ENCODE results near the gene PATJ.
"Not testable (repeated sequence)": the region's sequence is repeated elsewhere in the genome, so short reads cannot be mapped to it uniquely, and the experiment has no call there.

PATJ gene

GRCh38 chr1:62181532-62181931, 439.3 kb downstream of the PATJ start:
- no peak for DNase-seq

- not testable (repeated sequence) for DNase-seq
These were observed 439.9 kb downstream of the PATJ start for GRCh38 chr1:62182157-62182556.

DNA sequence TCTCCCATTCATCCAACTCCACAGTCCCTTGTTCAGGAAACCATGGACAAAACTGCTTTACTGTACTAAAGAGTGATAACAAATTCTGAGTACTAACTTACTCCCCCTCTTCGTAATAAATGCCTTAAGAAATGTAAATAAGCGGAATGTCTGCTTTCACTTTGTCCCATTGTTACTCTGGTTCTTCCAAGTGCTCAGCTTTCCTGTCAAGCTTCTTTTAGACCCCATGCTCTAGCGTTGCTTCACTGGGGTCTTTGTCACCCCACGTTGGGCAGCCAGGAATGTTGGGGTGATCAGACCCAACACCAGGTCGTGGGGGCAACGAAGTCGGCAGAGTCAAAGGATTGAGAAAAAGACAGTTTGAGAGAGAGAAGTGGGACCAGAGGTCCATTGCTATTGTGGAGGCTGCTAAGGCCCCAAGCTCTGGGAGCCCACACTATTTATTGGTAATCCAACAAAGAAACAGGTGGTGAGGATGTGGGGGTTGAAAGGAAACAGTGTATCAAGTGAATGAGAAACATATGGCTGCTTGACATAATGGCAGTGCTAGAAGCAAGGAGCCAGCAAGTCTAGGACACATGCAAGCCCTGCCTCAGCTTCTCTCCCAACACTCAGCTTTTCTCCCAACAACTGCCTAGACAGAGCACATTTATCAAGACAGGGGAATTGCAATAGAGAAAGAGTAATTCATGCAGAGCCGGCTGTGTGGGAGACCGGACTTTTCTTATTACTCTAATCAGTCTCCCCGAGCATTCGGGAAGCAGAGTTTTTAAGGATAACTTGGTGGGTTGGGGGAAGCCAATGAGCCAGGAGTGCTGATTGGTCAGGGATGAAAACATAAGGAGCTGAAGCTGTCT, 441.1 kb downstream of the PATJ start:
- not testable (repeated sequence) for DNase-seq

DNA sequence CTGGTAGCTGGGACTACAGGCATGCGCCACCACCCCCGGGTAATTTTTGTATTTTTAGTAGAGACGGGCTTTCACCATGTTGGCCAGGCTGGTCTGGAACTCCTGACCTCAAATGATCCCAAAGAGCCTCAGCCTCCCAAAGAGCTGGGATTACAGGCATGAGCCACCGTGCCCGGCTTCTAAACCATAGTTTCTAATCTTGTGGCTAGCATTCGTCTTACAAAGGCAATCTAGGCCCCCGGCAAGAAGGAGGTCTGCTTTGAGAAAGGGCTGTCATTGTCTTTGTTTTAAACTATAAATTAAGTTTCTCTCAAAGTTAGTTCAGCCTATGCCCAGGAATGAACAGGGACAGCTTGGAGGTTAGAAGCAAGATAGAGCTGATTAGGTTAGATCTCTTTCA, 442.1 kb downstream of the PATJ start:
- no peak for DNase-seq

DNA sequence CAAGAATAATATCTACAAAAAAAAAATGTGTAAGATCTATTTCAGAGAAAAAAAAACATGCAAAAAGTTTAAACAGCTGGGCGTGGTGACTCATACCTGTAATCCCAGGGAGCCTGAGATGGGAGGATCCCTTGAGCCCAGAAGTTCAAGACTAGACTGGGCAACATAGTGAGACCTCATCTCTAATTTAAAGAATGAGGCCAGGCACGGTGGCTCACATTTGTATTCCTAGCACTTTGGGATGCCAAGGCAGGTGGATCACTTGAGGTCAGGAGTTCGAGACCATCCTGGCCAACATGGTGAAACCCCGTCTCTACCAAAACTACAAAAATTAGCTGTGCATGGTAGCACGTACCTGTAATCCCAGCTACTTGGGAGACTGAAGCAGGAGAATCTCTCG, 443.0 kb downstream of the PATJ start:
- not testable (repeated sequence) for DNase-seq

GRCh38 chr1:62185677-62186076, 443.4 kb downstream of the PATJ start:
- no peak for DNase-seq

GRCh38 chr1:62187548-62187947, 445.3 kb downstream of the PATJ start:
- DNase-seq, result no peak

- no peak for DNase-seq
These were observed 445.8 kb downstream of the PATJ start for GRCh38 chr1:62188111-62188510.

- no peak for DNase-seq
These were observed 452.6 kb downstream of the PATJ start, which contains the start of gene L1TD1 for GRCh38 chr1:62194651-62195544. Gene L1TD1 (plus strand): TSS chr1:62194849. CDS start chr1:62206629, 11,780 bp downstream.

GRCh38 chr1:62196086-62196690, 453.9 kb downstream of the PATJ start:
- no peak for DNase-seq

DNA sequence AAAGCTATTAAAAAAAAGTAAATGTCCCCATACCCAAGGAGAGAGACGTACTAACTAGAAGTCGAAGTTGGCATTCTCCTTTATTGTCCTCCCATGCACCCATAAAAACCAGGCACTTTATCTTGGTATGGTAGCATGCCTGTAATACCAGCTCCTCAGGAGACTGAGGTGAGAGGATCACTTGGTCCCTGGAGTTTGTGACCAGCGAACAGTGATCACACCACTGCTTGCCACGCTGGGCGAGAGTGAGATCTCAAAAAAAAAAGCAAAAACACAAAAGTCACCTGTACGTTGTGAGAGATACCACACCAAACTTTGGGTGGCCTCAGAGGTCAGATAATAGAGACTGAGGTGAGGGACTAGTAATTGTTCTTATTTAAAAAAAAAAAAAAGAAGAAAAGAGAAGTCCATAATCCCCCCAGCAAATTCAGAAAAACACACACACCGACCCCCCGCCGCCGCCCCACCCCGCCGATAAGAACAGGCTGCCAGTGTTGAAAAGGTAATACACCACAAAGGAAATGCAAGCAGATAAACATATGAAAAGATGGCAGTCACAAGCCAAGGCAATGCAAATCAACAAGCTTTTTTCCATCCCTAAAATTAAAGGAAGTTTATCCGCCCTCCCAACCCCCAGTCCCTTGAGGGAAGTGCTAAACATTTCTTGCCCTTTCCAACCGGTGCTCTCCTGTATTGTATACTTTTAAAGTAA, 455.9 kb downstream of the PATJ start:
- DNase-seq, result peak in 1 of 2 donors; percentile 11

- no peak for DNase-seq
These were observed 456.5 kb downstream of the PATJ start for GRCh38 chr1:62198781-62199125.

- DNase-seq, result no peak
These were observed 464.9 kb downstream of the PATJ start for GRCh38 chr1:62207187-62207586.

DNA sequence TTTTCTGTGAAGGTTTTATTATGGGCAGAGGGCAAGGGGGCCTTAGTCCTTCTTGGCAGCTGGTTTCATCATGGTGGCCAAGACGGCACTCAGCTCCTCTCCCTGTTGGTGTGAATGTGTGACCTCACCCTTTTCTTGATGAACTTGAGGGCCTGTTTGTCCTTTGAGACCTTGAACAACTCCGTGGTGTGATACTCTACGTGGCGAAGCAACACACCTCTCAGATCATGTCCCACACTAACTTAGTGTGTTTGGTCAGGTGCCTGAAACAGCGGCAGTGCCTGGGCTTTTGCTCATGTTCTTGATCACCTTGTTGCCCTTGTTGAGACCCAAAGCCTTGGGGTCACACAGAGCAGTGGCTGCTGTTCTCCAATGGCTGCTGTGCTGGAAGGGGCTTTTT, 465.8 kb downstream of the PATJ start:
- no peak for DNase-seq

- no peak for DNase-seq
These were observed 466.7 kb downstream of the PATJ start for GRCh38 chr1:62208970-62209369.

DNA sequence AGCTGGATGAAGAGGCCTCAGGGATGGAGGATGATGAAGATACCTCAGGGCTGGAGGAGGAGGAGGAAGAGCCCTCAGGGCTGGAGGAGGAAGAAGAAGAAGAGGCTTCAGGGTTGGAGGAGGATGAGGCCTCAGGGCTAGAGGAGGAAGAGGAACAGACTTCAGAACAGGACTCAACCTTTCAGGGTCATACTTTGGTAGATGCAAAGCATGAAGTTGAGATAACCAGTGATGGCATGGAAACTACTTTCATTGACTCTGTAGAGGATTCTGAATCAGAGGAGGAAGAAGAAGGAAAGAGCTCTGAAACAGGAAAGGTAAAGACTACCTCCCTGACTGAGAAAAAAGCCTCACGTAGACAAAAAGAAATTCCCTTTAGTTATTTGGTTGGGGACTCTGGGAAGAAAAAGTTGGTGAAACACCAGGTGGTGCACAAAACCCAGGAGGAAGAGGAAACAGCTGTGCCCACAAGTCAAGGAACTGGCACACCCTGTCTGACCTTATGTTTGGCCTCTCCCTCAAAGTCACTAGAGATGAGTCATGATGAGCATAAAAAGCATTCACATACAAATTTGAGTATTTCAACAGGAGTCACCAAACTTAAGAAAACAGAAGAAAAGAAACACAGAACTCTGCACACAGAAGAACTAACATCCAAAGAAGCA, 467.8 kb downstream of the PATJ start:
- peak; percentile 56 to 67 for DNase-seq

DNA sequence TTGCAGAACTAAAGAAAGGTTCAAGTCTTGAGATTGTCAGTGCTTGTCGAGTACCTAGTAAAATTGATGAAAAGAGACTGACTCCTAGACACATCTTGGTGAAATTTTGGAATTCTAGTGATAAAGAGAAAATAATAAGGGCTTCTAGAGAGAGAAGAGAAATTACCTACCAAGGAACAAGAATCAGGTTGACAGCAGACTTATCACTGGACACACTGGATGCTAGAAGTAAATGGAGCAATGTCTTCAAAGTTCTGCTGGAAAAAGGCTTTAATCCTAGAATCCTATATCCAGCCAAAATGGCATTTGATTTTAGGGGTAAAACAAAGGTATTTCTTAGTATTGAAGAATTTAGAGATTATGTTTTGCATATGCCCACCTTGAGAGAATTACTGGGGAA, 468.7 kb downstream of the PATJ start:
- DNase-seq, result no peak

DNA sequence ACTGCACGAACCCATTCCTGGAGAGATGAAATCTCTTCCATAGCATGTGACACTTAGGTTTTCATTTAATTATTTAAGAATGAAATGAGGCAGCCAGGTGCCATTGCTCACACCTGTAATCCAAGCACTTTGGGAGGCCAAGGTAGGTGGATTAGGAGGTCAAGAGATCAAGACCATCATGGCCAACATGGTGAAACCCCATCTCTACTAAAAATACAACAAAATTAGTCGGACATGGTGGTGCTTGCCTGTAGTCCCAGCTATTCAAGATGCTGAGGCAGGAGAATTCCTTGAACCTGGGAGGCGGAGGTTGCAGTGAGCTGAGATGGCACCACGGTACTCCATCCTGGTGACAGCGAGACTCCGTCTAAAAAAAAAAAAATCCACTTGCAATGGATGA, 470.1 kb downstream of the PATJ start:
- no peak for DNase-seq

DNA sequence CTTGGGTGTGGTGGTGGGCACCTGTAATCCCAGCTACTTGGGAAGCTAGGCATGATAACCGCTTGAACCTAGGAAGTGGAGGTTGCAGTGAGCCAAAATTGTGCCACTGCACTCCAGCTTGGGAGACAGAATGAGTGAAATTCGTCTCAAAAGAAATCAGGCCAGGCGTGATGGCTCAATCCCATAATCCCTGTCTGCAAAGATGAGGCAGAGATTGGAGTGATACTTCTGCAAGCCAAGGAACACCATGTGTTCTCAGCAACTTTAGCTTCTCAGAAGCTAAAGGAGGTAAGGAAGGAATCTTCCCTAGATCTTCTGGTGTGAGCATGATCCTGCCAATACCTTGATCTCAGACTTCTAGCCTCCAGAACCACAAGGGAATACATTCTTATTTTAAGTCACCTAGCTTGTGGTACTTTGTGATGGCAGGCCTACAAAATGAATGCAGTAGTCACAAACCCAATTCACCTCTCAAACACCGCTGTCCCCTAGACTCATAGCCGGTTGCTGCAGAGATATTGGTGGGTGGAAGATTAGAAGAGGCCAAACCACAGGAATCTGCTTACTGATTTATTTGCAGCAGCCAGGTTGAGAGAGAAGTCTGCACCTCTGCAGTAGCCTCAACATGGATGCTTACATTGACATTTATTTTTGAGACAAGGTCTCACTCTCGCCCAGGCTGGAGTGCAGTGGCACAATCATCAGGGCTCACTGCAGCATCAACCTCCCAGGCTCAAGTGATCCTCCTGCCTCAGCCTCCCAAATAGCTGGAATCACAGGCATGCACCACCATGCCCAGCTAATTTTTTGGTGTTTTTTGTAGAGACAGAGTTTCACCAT, 471.0 kb downstream of the PATJ start:
- no peak for DNase-seq

GRCh38 chr1:62218604-62219003, 476.3 kb downstream of the PATJ start:
- peak; percentile 29 to 35 for DNase-seq

DNA sequence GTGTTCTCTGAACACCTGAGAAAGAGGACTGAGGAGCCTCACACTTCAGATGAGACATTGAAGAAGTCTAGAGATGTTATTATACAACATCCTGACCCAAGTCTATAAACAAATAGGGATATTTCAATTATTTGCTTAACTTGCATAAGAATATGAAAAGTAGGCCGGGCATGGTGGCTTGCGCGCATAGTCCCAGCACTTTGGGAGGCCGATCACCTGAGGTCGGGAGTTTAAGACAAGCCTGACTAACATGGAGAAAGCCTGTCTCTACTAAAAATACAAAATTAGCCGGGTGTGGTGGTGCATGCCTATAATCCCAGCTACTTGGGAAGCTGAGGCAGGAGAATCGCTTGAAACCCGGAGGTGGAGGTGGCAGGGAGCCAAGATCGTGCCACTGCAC, 478.2 kb downstream of the PATJ start:
- not testable (repeated sequence) for DNase-seq

Measured in inflammatory macrophage treated with lipopolysaccharide for 1 hour (primary cell).